ENCODE measurements around the gene KAZN.

GRCh38 chr1:15098176-15099125 is 500.0 kb downstream of the KAZN start:
- TF ChIP-seq CTCF (IDR thresholded peaks at IDR 0.05) = no peak
- no peak for TF ChIP-seq POLR2A (IDR thresholded peaks at IDR 0.05)
